Upper lobe of right lung (tissue), 1 donor: ENCODE results near the gene SLC45A3. TPM values are rescaled to one million over a fixed set of nuclear protein-coding genes. Genes with fewer than 3 reads are reported as not detected.

Experiments used
- total RNA-seq: library from RNA; stranded (reverse); fragmentation: NEBNext Ultra II Directional; extraction: Animal tissue kit (Norgen Biotek cat#: 25700); gene quantifications from one replicate; pipeline ENCODE4 v1.2.1, GENCODE V29; 2021
- donor health status: DM: no; HTN: yes; CAD: no; lungs with severe emphysema.

Gene SLC45A3
- total RNA-seq, 1 donor from 2014 or later, result 8.6 TPM

Other genes starting within 250 kb of the SLC45A3 start
- gene BLACAT1, start 224.5 kb downstream of the SLC45A3 start, total RNA-seq, result 0.84 TPM
- gene CDK18, start 175.8 kb downstream of the SLC45A3 start, total RNA-seq, result 31.6 TPM
- gene ELK4, start 48.5 kb downstream of the SLC45A3 start, total RNA-seq, result 71.5 TPM
- 117 TPM for gene NUCKS1, start 69.7 kb upstream of the SLC45A3 start, total RNA-seq
- gene RAB29, start 95.0 kb upstream of the SLC45A3 start, total RNA-seq, result 24.7 TPM
- gene SLC41A1, start 132.7 kb upstream of the SLC45A3 start, total RNA-seq, result 35.8 TPM
- 0.72 TPM for gene PM20D1, start 169.6 kb upstream of the SLC45A3 start, total RNA-seq